Keratinocyte (primary cell): ENCODE results near the gene RCAN3. TPM values are rescaled to one million over a fixed set of nuclear protein-coding genes. Genes with fewer than 3 reads are reported as not detected.
"Not testable (repeated sequence)": the region's sequence is repeated elsewhere in the genome, so short reads cannot be mapped to it uniquely, and the experiment has no call there.

Experiments
- DNase-seq: peaks from one replicate; pipeline ENCODE4 v3.0.0-alpha.2; 2011; ENCODE audit warnings: low read depth, missing footprints, low spot score
- FAIRE-seq: peaks from 2 replicates; lab custom pipeline; 2011; peaks lifted over from hg19 to GRCh38; lab: Jason Lieb, UNC
- H2AFZ ChIP-seq: 2 replicates; pipeline ENCODE4 v1.6.0; 2012; ENCODE audit warnings: low read length, control low read depth, inconsistent platforms; ENCODE audit not compliant: control insufficient read depth
- H3K27ac ChIP-seq: 2 replicates; pipeline ENCODE4 v1.5.1; 2011; ENCODE audit warnings: low read length; ENCODE audit not compliant: control insufficient read depth, insufficient read depth
- H3K27me3 ChIP-seq: 3 replicates; pipeline ENCODE4 v1.6.0; 2011; ENCODE audit warnings: low read length; ENCODE audit not compliant: control insufficient read depth, insufficient read depth; ENCODE audit errors: extremely low read depth
- H3K36me3 ChIP-seq, 2 experiments: 2 replicates in 1 of 2; 3 replicates in 1 of 2; pipeline ENCODE4 v1.5.1; 2011; ENCODE audit warnings: low read length in 2 of 2, mild to moderate bottlenecking in 1 of 2; ENCODE audit not compliant: control insufficient read depth in 2 of 2, insufficient read depth in 2 of 2; ENCODE audit errors: extremely low read depth in 1 of 2
- H3K4me1 ChIP-seq: 3 replicates; pipeline ENCODE4 v1.5.1; 2011; ENCODE audit warnings: low read length; ENCODE audit not compliant: control insufficient read depth, insufficient read depth; ENCODE audit errors: extremely low read depth
- H3K4me2 ChIP-seq: 3 replicates; pipeline ENCODE4 v1.6.0; 2011; ENCODE audit warnings: low read depth, low read length; ENCODE audit not compliant: control insufficient read depth, insufficient read depth; ENCODE audit errors: extremely low read depth
- H3K4me3 ChIP-seq, 3 experiments: fragments of 200-600 bp in 1 of 3; sonication (generic) in 1 of 3; 2 replicates in 2 of 3; 3 replicates in 1 of 3; pipeline ENCODE4 v1.5.1; 2011 to 2016; ENCODE audit warnings: low read length in 3 of 3, mild to moderate bottlenecking in 3 of 3, control low read depth in 2 of 3, inconsistent platforms in 1 of 3, low read depth in 1 of 3, mixed read lengths in 1 of 3, mixed run types in 1 of 3, moderate library complexity in 1 of 3; ENCODE audit not compliant: control insufficient read depth in 2 of 3, insufficient read depth in 2 of 3; ENCODE audit errors: extremely low read depth in 1 of 3
- H3K79me2 ChIP-seq: 2 replicates; pipeline ENCODE4 v1.6.0; 2012; ENCODE audit warnings: low read length; ENCODE audit not compliant: control insufficient read depth, insufficient read depth
- H3K9ac ChIP-seq: 3 replicates; pipeline ENCODE4 v1.6.0; 2011; ENCODE audit warnings: low read length; ENCODE audit not compliant: control insufficient read depth, insufficient read depth; ENCODE audit errors: extremely low read depth
- H3K9me1 ChIP-seq: 3 replicates; pipeline ENCODE4 v1.6.0; 2011; ENCODE audit warnings: low read length; ENCODE audit not compliant: control insufficient read depth, insufficient read depth; ENCODE audit errors: extremely low read depth
- H3K9me3 ChIP-seq: 2 replicates; pipeline ENCODE4 v1.5.1; 2012; ENCODE audit warnings: low read depth, low read length; ENCODE audit not compliant: control insufficient read depth
- H4K20me1 ChIP-seq: 3 replicates; pipeline ENCODE4 v1.6.0; 2011; ENCODE audit warnings: low read length; ENCODE audit not compliant: control insufficient read depth, insufficient read depth; ENCODE audit errors: extremely low read depth
- CTCF ChIP-seq, 3 experiments: IDR thresholded peaks in 1 of 3; conservative IDR thresholded peaks in 1 of 3; optimal IDR thresholded peaks in 1 of 3; 2 replicates in 2 of 3; 3 replicates in 1 of 3; pipeline versions ENCODE3 to v1.5.1; 2011; ENCODE audit warnings: low read length in 3 of 3, mild to moderate bottlenecking in 3 of 3, moderate library complexity in 2 of 3, control low read depth in 1 of 3, inconsistent platforms in 1 of 3; ENCODE audit not compliant: insufficient read depth in 2 of 3; ENCODE audit errors: extremely low read depth in 1 of 3
- EZH2 ChIP-seq: IDR thresholded peaks from one replicate; pipeline ENCODE4 v1.6.1; 2012; ENCODE audit warnings: inconsistent platforms, mild to moderate bottlenecking, low read length, moderate library complexity
- dilution Hi-C: fragments of 300-500 bp; cut with MboI; formaldehyde crosslinking; loops from one replicate; pipeline ENCODE4 v1.7.0; 2020; ENCODE audit warnings: low sequenced_read_pairs; ENCODE audit not compliant: extremely low pct_ligation_motif_present
- polyA plus RNA-seq, 5 experiments: library from polyadenylated mRNA; depleted of rRNA in 3 of 5; stranded (reverse) in 3 of 5; stranded (forward) in 1 of 5; unstranded in 1 of 5; fragments of >200 nt; gene quantifications; 1 replicate in 1 of 5; 2 replicates in 3 of 5; 3 replicates in 1 of 5; pipeline versions ENCODE4 v1.2.1 to v1.2.3, GENCODE V29; 2011 to 2012; ENCODE audit warnings: missing spikeins in 2 of 5, low read depth in 1 of 5, low replicate concordance in 1 of 5

RCAN3 gene
- polyA plus RNA-seq, 1 donor (not counting 4 experiments of a cell fraction or from before 2014, with no cell fraction given) = 13.8 TPM

- TF ChIP-seq EZH2 (no peak), CTCF (optimal IDR thresholded peaks at IDR 0.05 in 1 of 3, IDR thresholded peaks at IDR 0.05 in 1 of 3, conservative IDR thresholded peaks at IDR 0.05 in 1 of 3; ENCODE audit: extremely low read depth in 1 of 3, insufficient read depth in 2 of 3, low read length in 3 of 3) (peak; percentile 12 to 55 (median 46))
- dilution Hi-C loops = no loop called here
- FAIRE-seq = no peak
Observed at GRCh38 chr1:24526940-24527542, 24.4 kb downstream of the RCAN3 start.

DNA sequence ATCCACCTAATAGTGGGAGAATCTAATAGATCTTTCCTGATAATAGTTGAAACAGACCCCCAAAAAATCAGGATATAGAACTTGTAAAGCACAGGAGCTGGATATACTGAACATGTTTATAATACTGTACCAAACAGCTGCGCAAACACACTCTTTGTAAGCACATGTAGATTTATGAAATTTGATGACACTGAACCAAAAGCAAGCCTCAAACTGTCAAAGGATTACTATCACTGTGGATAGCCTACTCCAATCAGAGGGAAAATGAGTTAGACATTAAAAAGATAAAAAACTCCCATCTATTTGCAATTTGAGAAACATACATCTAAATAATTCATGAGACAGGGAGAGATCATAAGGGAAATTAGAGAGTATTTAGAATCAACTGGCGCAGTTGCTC is 26.1 kb downstream of the RCAN3 start:
- Histone ChIP-seq H3K27me3 (no peaks in the 10 kb centered on the region), H3K4me1 (no peaks in the 10 kb centered on the region), H3K4me2 (no peak overlapping the region), H3K79me2 (no peaks in the 10 kb centered on the region), H3K4me3 (no peak overlapping the region), H3K9me1 (no peaks in the 10 kb centered on the region), H3K36me3 (peaks cover 0 to 3% of the 10 kb centered on the region in 2 experiments), H3K9ac (no peak overlapping the region), H2AFZ (no peak overlapping the region), H4K20me1 (no peaks in the 10 kb centered on the region), H3K9me3 (no peaks in the 10 kb centered on the region), H3K27ac (no peak overlapping the region)
- TF ChIP-seq CTCF (optimal IDR thresholded peaks at IDR 0.05 in 1 of 3, IDR thresholded peaks at IDR 0.05 in 1 of 3, conservative IDR thresholded peaks at IDR 0.05 in 1 of 3; ENCODE audit: extremely low read depth in 1 of 3, insufficient read depth in 2 of 3, low read length in 3 of 3) (no peak), EZH2 (no peak)
- dilution Hi-C loops = no loop called here
- peak; percentile 17 for FAIRE-seq
- no peak for DNase-seq

More at GRCh38 chr1:24526940-24527542, 24.4 kb downstream of the RCAN3 start:
- DNase-seq = no peak
- Histone ChIP-seq H3K27ac (no peak overlapping the region), H3K27me3 (no peaks in the 10 kb centered on the region), H3K4me1 (no peaks in the 10 kb centered on the region), H3K36me3 (peaks cover 0 to 4% of the 10 kb centered on the region in 2 experiments), H3K9me3 (no peaks in the 10 kb centered on the region), H3K4me2 (no peak overlapping the region), H4K20me1 (no peaks in the 10 kb centered on the region), H3K4me3 (no peak overlapping the region), H3K9me1 (no peaks in the 10 kb centered on the region), H2AFZ (no peak overlapping the region), H3K79me2 (no peaks in the 10 kb centered on the region), H3K9ac (no peak overlapping the region)

DNA sequence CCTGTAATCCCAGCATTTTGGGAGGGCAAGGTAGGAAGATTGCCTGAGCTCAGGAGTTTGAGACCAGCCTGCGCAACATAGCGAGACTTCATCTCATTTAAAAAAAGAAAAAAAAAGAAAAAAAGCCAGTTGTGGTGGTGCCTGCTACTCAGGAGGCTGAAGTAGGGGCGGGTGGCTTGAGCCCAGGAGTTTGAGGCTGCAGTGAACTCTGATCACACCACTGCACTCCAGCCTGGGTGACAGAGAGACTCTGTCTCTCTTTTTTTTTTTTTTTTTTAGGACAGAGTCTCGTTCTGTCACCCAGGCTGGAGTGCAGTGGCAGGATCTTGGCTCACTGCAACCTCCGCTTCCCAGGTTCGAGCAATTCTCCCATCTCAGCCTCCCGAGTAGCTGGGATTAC is 26.7 kb downstream of the RCAN3 start:
- H3K9ac ChIP-seq, H3K9me3 ChIP-seq, FAIRE-seq, H3K36me3 ChIP-seq, H4K20me1 ChIP-seq, H3K79me2 ChIP-seq, H3K4me3 ChIP-seq, H3K4me1 ChIP-seq, dilution Hi-C loops, H3K27me3 ChIP-seq, H3K9me1 ChIP-seq, H2AFZ ChIP-seq, H3K27ac ChIP-seq, H3K4me2 ChIP-seq, DNase-seq: not testable (repeated sequence)
